H1 (cell line): ENCODE results near the gene WASHC2A. TPM values are rescaled to one million over a fixed set of nuclear protein-coding genes. Genes with fewer than 3 reads are reported as not detected.
"Not testable (repeated sequence)": the region's sequence is repeated elsewhere in the genome, so short reads cannot be mapped to it uniquely, and the experiment has no call there.

Experiments used
- CTCF ChIA-PET: fragments of 300-600 bp; sonication (Branson Sonifier 250); formaldehyde crosslinking; loops from one replicate; lab custom pipeline; 2021; ENCODE audit not compliant: partially characterized antibody; lab: Charles Lee
- POLR2A ChIA-PET: fragments of 300-600 bp; sonication (Branson Sonifier 250); formaldehyde crosslinking; loops from one replicate; lab custom pipeline; 2021; ENCODE audit warnings: inconsistent platforms; ENCODE audit not compliant: partially characterized antibody; lab: Charles Lee
- DNase-seq, 2 experiments: peaks; one replicate each; pipeline versions ENCODE4 v3.0.0 to v3.0.0-alpha.2; 2010 to 2022; ENCODE audit warnings: low spot score in 2 of 2, low read depth in 1 of 2, mixed read lengths in 1 of 2
- FAIRE-seq: peaks from 2 replicates; lab custom pipeline; 2011; peaks lifted over from hg19 to GRCh38; lab: Jason Lieb, UNC
- H2AFZ ChIP-seq: 2 replicates; pipeline ENCODE4 v1.8.1; 2012; ENCODE audit warnings: low read length, inconsistent platforms
- H2AK5ac ChIP-seq: 2 replicates; pipeline ENCODE4 v1.6.1; 2013; ENCODE audit warnings: low read depth, low read length
- H2BK120ac ChIP-seq: replicated peaks from 2 replicates; pipeline ENCODE3; 2013; ENCODE audit warnings: low read depth, low read length, inconsistent platforms
- H2BK12ac ChIP-seq: 2 replicates; pipeline ENCODE4 v1.6.1; 2013; ENCODE audit warnings: low read depth, low read length
- H2BK15ac ChIP-seq: 2 replicates; pipeline ENCODE4 v1.6.1; 2013; ENCODE audit warnings: low read length
- H2BK20ac ChIP-seq: 2 replicates; pipeline ENCODE4 v1.6.1; 2013; ENCODE audit warnings: low read length
- H2BK5ac ChIP-seq: 2 replicates; pipeline ENCODE4 v1.6.1; 2013; ENCODE audit warnings: low read depth, low read length
- H3K14ac ChIP-seq: 2 replicates; pipeline ENCODE4 v1.6.1; 2013; ENCODE audit warnings: inconsistent platforms; ENCODE audit not compliant: insufficient read length
- H3K18ac ChIP-seq: 2 replicates; pipeline ENCODE4 v1.6.1; 2013; ENCODE audit warnings: low read length; ENCODE audit errors: extremely low read depth
- H3K23ac ChIP-seq: 2 replicates; pipeline ENCODE4 v1.6.1; 2013; ENCODE audit warnings: inconsistent platforms; ENCODE audit not compliant: insufficient read length
- H3K23me2 ChIP-seq: 2 replicates; pipeline ENCODE4 v1.6.1; 2013; ENCODE audit warnings: low read depth, low read length
- H3K27ac ChIP-seq: 2 replicates; pipeline ENCODE4 v1.6.1; 2011; ENCODE audit warnings: low read depth, low read length, inconsistent platforms
- H3K27me3 ChIP-seq, 4 experiments: replicated peaks in 1 of 4; 1 replicate in 1 of 4; 2 replicates in 3 of 4; pipeline versions ENCODE4 v1.6.1 to v1.8.1; 2011 to 2013; ENCODE audit warnings: low read length in 3 of 4, mild to moderate bottlenecking in 3 of 4, inconsistent platforms in 2 of 4, mixed read lengths in 2 of 4, moderate library complexity in 1 of 4; ENCODE audit not compliant: control insufficient read depth in 3 of 4, insufficient read depth in 3 of 4; ENCODE audit errors: extremely low read depth in 1 of 4
- H3K36me3 ChIP-seq, 4 experiments: 2 replicates each; pipeline versions ENCODE4 v1.6.1 to v1.8.1; 2011 to 2013; ENCODE audit warnings: mild to moderate bottlenecking in 4 of 4, low read length in 3 of 4, moderate library complexity in 2 of 4, control low read depth in 1 of 4, inconsistent platforms in 1 of 4; ENCODE audit not compliant: insufficient read depth in 4 of 4, control insufficient read depth in 2 of 4
- H3K4ac ChIP-seq: replicated peaks from 2 replicates; pipeline ENCODE3; 2013; ENCODE audit warnings: low read length, low read depth, mixed read lengths, inconsistent platforms; ENCODE audit not compliant: insufficient read length
- H3K4me1 ChIP-seq, 4 experiments: replicated peaks in 1 of 4; 1 replicate in 1 of 4; 2 replicates in 3 of 4; pipeline versions ENCODE4 v1.6.1 to v1.8.1; 2011 to 2013; ENCODE audit warnings: low read length in 3 of 4, inconsistent platforms in 2 of 4, mixed read lengths in 1 of 4; ENCODE audit not compliant: insufficient read depth in 4 of 4, control insufficient read depth in 3 of 4
- H3K4me2 ChIP-seq, 2 experiments: 2 replicates each; pipeline versions ENCODE4 v1.6.1 to v1.8.1; 2011 to 2013; ENCODE audit warnings: low read depth in 2 of 2, low read length in 2 of 2, control low read depth in 1 of 2, inconsistent platforms in 1 of 2, mild to moderate bottlenecking in 1 of 2; ENCODE audit not compliant: insufficient read depth in 1 of 2
- H3K4me3 ChIP-seq, 4 experiments: fragments of 200-600, 300-600 bp in 1 of 4; sonication (generic), shearing (Covaris generic), sonication (Bioruptor Twin) in 1 of 4; 2 replicates each; pipeline versions ENCODE4 v1.5.1 to v1.8.1; 2011 to 2016; ENCODE audit warnings: low read length in 4 of 4, low read depth in 3 of 4, control low read depth in 2 of 4, inconsistent platforms in 2 of 4, mild to moderate bottlenecking in 2 of 4, mixed read lengths in 1 of 4, moderate library complexity in 1 of 4; ENCODE audit not compliant: insufficient read depth in 2 of 4; ENCODE audit errors: extremely low read depth in 1 of 4
- H3K56ac ChIP-seq: replicated peaks from 2 replicates; pipeline ENCODE3; 2013; ENCODE audit warnings: low read depth, mild to moderate bottlenecking, mixed read lengths, low read length, inconsistent platforms; ENCODE audit not compliant: insufficient read length
- H3K79me1 ChIP-seq: 2 replicates; pipeline ENCODE4 v1.6.1; 2013; ENCODE audit warnings: low read depth, low read length, control low read depth
- H3K79me2 ChIP-seq, 2 experiments: 2 replicates each; pipeline versions ENCODE4 v1.6.1 to v1.8.1; 2012 to 2013; ENCODE audit warnings: low read length in 2 of 2, mild to moderate bottlenecking in 2 of 2, inconsistent platforms in 1 of 2; ENCODE audit not compliant: insufficient read depth in 2 of 2, control insufficient read depth in 1 of 2
- H3K9ac ChIP-seq, 4 experiments: replicated peaks in 1 of 4; 1 replicate in 1 of 4; 2 replicates in 3 of 4; pipeline versions ENCODE4 v1.6.1 to v1.8.1; 2011 to 2013; ENCODE audit warnings: low read depth in 3 of 4, low read length in 3 of 4, control low read depth in 2 of 4, mild to moderate bottlenecking in 2 of 4, moderate library complexity in 2 of 4, inconsistent platforms in 1 of 4; ENCODE audit errors: extremely low read depth in 1 of 4
- H3K9me3 ChIP-seq, 2 experiments: 2 replicates each; pipeline versions ENCODE4 v1.6.1 to v1.8.1; 2012 to 2013; ENCODE audit warnings: mild to moderate bottlenecking in 2 of 2, moderate library complexity in 2 of 2, control low read depth in 1 of 2, inconsistent platforms in 1 of 2, low read depth in 1 of 2, low read length in 1 of 2, mixed read lengths in 1 of 2; ENCODE audit not compliant: insufficient read depth in 2 of 2
- H4K20me1 ChIP-seq, 2 experiments: replicated peaks in 1 of 2; 2 replicates each; pipeline versions ENCODE3 to v1.8.1; 2011 to 2013; ENCODE audit warnings: inconsistent platforms in 2 of 2, low read length in 2 of 2, mild to moderate bottlenecking in 1 of 2; ENCODE audit not compliant: insufficient read depth in 2 of 2, control insufficient read depth in 1 of 2
- H4K5ac ChIP-seq: 2 replicates; pipeline ENCODE4 v1.6.1; 2013; ENCODE audit warnings: low read length, low read depth, mixed read lengths, inconsistent platforms; ENCODE audit not compliant: insufficient read length
- H4K8ac ChIP-seq: 2 replicates; pipeline ENCODE4 v1.8.0; 2013; ENCODE audit warnings: mild to moderate bottlenecking, moderate library complexity, low read length, inconsistent platforms; ENCODE audit not compliant: insufficient read depth; ENCODE audit errors: extremely low read depth
- H4K91ac ChIP-seq: replicated peaks from 2 replicates; pipeline ENCODE3; 2013; ENCODE audit warnings: low read length, mixed read lengths, inconsistent platforms; ENCODE audit not compliant: insufficient read length
- WGBS, 2 experiments: shearing (Covaris generic) in 1 of 2; methylation state at CpG; one replicate each; pipeline versions ENCODE4 v1.1.6 to v1.1.7; 2013 to 2015; ENCODE audit warnings: low lambda C conversion rate in 2 of 2, mixed read lengths in 2 of 2, inconsistent platforms in 1 of 2, low coverage in 1 of 2, missing lambda C conversion rate in 1 of 2; ENCODE audit not compliant: insufficient replicate concordance in 2 of 2, insufficient coverage in 1 of 2, insufficient read length in 1 of 2; ENCODE audit errors: extremely low coverage in 1 of 2, missing lambda C conversion rate in 1 of 2; 5-methylcytosine and 5-hydroxymethylcytosine counted together
- polyA plus RNA-seq, 7 experiments: library from polyadenylated mRNA; depleted of rRNA in 3 of 7; stranded (reverse) in 5 of 7; unstranded in 2 of 7; fragments of >200 nt in 5 of 7; fragments of 200-250 nt in 2 of 7; gene quantifications; 1 replicate in 5 of 7; 2 replicates in 1 of 7; 4 replicates in 1 of 7; pipeline versions ENCODE4 v1.2.1 to v1.2.3, GENCODE V29; 2011 to 2013; ENCODE audit warnings: missing spikeins in 2 of 7, mixed read lengths in 2 of 7
- total RNA-seq: library from RNA; stranded (reverse); fragmentation: NEBNext Ultra II Directional; extraction: Animal tissue kit (Norgen Biotek cat#: 25700); gene quantifications from 2 replicates; pipeline ENCODE4 v1.2.1, GENCODE V29; 2021

WASHC2A gene
- total and polyA plus RNA-seq, 2 of the 8 experiments (the other 6 are each of a cell fraction or from before 2014, with no cell fraction given): 7.5 to 29.7 TPM

DNA sequence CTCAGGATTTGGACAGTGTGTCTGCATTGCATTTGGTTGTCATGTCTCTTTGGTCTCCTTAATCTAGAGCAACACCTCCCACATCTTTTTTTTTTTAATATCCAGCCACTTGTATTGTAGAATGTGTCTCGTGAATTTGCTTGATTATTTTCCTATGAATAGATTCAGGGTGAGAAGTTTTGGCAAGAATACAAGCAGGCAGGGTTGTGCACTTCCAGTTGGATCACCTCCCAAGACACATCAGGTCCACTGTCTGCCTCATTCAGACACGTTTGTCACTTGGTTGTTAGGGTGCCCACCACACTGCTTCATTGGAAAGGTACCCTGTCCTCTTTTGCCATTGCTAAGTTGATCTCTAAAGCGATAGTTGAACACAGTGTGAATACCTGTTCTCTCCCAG is 30.9 kb downstream of the WASHC2A start:
- H2BK15ac ChIP-seq, H3K4me3 ChIP-seq, H3K56ac ChIP-seq, H2AK5ac ChIP-seq, POLR2A ChIA-PET, FAIRE-seq, H3K18ac ChIP-seq, H2BK120ac ChIP-seq, CTCF ChIA-PET, H4K91ac ChIP-seq, H3K9ac ChIP-seq, H2AFZ ChIP-seq, H4K5ac ChIP-seq, H3K4ac ChIP-seq, H2BK20ac ChIP-seq, H3K79me1 ChIP-seq, H4K8ac ChIP-seq, DNase-seq, H3K4me1 ChIP-seq, H3K79me2 ChIP-seq, H3K27ac ChIP-seq, H3K9me3 ChIP-seq, H3K27me3 ChIP-seq, H3K14ac ChIP-seq, H3K23me2 ChIP-seq, H3K4me2 ChIP-seq, H4K20me1 ChIP-seq, H3K36me3 ChIP-seq, H3K23ac ChIP-seq, H2BK5ac ChIP-seq, H2BK12ac ChIP-seq: not testable (repeated sequence)
- 74% methylated on average over 2 of the region's 3 CpGs; no CpG with 5 or more reads in 1 of the 2 experiments for WGBS, 2 experiments

DNA sequence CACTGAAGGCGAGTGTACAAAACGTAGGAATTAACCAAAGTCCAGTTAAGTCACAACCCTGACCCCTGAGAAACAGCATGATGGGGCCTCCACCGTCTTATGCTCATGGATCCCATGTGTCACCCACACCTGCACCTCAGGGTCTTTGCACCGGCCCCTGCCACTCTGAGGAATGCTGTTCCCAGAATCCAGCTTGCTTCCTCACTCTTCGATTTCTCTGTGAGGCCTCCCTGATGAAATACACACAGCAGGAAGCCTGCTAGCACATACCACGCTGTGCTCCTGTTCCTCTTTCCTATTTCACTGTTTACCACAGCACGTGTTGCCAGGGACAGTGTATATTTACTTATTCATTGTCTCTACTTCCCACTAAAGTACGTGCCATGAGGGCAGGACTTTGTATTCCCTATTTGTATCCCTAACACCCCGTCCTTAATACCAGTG is 33.4 kb downstream of the WASHC2A start:
- H3K4me3 ChIP-seq, H3K4me1 ChIP-seq, FAIRE-seq, H3K36me3 ChIP-seq, DNase-seq, H3K27ac ChIP-seq, H2AK5ac ChIP-seq, H3K79me1 ChIP-seq, H3K9ac ChIP-seq, H3K23ac ChIP-seq, H3K27me3 ChIP-seq, H4K5ac ChIP-seq, H3K14ac ChIP-seq, H3K9me3 ChIP-seq, H3K23me2 ChIP-seq, H3K18ac ChIP-seq, H2BK5ac ChIP-seq, H2BK15ac ChIP-seq, H3K56ac ChIP-seq, H4K8ac ChIP-seq, H4K20me1 ChIP-seq, CTCF ChIA-PET, H3K4me2 ChIP-seq, H2BK12ac ChIP-seq, H2BK120ac ChIP-seq, H2AFZ ChIP-seq, H4K91ac ChIP-seq, H3K4ac ChIP-seq, H2BK20ac ChIP-seq, POLR2A ChIA-PET, H3K79me2 ChIP-seq: not testable (repeated sequence)
- WGBS, 2 experiments: 82% methylated on average over 9 of the region's 9 CpGs; no CpG with 5 or more reads in 1 of the 2 experiments
